HUES64 (cell line): ENCODE results near the gene FSD1.

Experiments used
- H3K27ac ChIP-seq: 2 replicates; pipeline ENCODE4 v1.7.0; 2013; ENCODE audit warnings: low read depth, low read length, inconsistent platforms
- H3K27me3 ChIP-seq: 2 replicates; pipeline ENCODE4 v1.6.1; 2013; ENCODE audit warnings: mild to moderate bottlenecking, low read length; ENCODE audit not compliant: insufficient read depth
- H3K36me3 ChIP-seq: 2 replicates; pipeline ENCODE4 v1.6.1; 2013; ENCODE audit warnings: mild to moderate bottlenecking, low read length; ENCODE audit not compliant: insufficient read depth
- H3K4me1 ChIP-seq: 2 replicates; pipeline ENCODE4 v1.6.1; 2013; ENCODE audit warnings: mild to moderate bottlenecking, low read length, moderate library complexity; ENCODE audit not compliant: insufficient read depth
- H3K4me3 ChIP-seq: 2 replicates; pipeline ENCODE4 v1.5.1; 2013; ENCODE audit warnings: mild to moderate bottlenecking, low read length, moderate library complexity
- H3K9ac ChIP-seq: 2 replicates; pipeline ENCODE4 v1.6.1; 2013; ENCODE audit warnings: mild to moderate bottlenecking, low read depth, low read length
- H3K9me3 ChIP-seq: 2 replicates; pipeline ENCODE4 v1.6.1; 2013; ENCODE audit warnings: low read depth, low read length; ENCODE audit not compliant: insufficient read depth
- WGBS: fragments of 150-250, 120-280 bp; methylation state at CpG from one replicate; pipeline ENCODE4 v1.1.7; 2013; ENCODE audit warnings: missing lambda C conversion rate; 5-methylcytosine and 5-hydroxymethylcytosine counted together

FSD1 gene

GRCh38 chr19:4368128-4368820 is 63.9 kb downstream of the FSD1 start:
- H3K4me1 ChIP-seq = peaks cover 18% of the 10 kb centered on the region
- H3K27ac ChIP-seq = no peak overlapping the region; the same call in 1 of the 2 replicates
- H3K9me3 ChIP-seq = no peaks in the 10 kb centered on the region
- no peak overlapping the region for H3K4me3 ChIP-seq
- no peaks in the 10 kb centered on the region for H3K27me3 ChIP-seq
- 0 out of 2 replicates have a peak overlapping the region, but pooled peaks have one; percentile 8 for H3K9ac ChIP-seq
- peaks cover 19% of the 10 kb centered on the region for H3K36me3 ChIP-seq
- 91% methylated on average over 19 of the region's 19 CpGs for WGBS

- Histone ChIP-seq H3K4me1 (peaks cover 21% of the 10 kb centered on the region), H3K27ac (peak overlapping the region; percentile 53), H3K9me3 (no peaks in the 10 kb centered on the region), H3K27me3 (no peaks in the 10 kb centered on the region), H3K36me3 (peaks cover 10% of the 10 kb centered on the region), H3K9ac (peak overlapping the region; percentile 49), H3K4me3 (no peak overlapping the region)
- 64% methylated on average over 25 of the region's 25 CpGs for WGBS
Observed at GRCh38 chr19:4369109-4369887, 64.9 kb downstream of the FSD1 start.

GRCh38 chr19:4369888-4370260 is 65.5 kb downstream of the FSD1 start:
- WGBS = 73% methylated on average over 21 of the region's 21 CpGs
- H3K36me3 ChIP-seq = peaks cover 10% of the 10 kb centered on the region
- H3K9me3 ChIP-seq = no peaks in the 10 kb centered on the region
- no peaks in the 10 kb centered on the region for H3K27me3 ChIP-seq
- no peak overlapping the region for H3K4me3 ChIP-seq
- peaks cover 27% of the 10 kb centered on the region for H3K4me1 ChIP-seq
- peak overlapping the region; percentile 49; the same call in 1 of the 2 replicates for H3K9ac ChIP-seq
- peak overlapping the region; percentile 53; the same call in 1 of the 2 replicates for H3K27ac ChIP-seq

GRCh38 chr19:4370418-4371041 is 66.1 kb downstream of the FSD1 start:
- Histone ChIP-seq H3K27me3 (no peaks in the 10 kb centered on the region), H3K4me1 (peaks cover 33% of the 10 kb centered on the region), H3K4me3 (no peak overlapping the region), H3K9ac (no peak overlapping the region), H3K9me3 (no peaks in the 10 kb centered on the region), H3K27ac (no peak overlapping the region), H3K36me3 (peaks cover 8% of the 10 kb centered on the region)
- WGBS = 91% methylated on average over 15 of the region's 15 CpGs

GRCh38 chr19:4371247-4372164 is 67.1 kb downstream of the FSD1 start:
- no peak overlapping the region; the same call in 1 of the 2 replicates for H3K9ac ChIP-seq
- WGBS = 92% methylated on average over 31 of the region's 31 CpGs
- no peaks in the 10 kb centered on the region for H3K9me3 ChIP-seq
- H3K27ac ChIP-seq = no peak overlapping the region
- H3K4me3 ChIP-seq = no peak overlapping the region
- no peaks in the 10 kb centered on the region for H3K27me3 ChIP-seq
- H3K4me1 ChIP-seq = peaks cover 43% of the 10 kb centered on the region
- H3K36me3 ChIP-seq = no peaks in the 10 kb centered on the region

GRCh38 chr19:4372165-4373012 is 68.0 kb downstream of the FSD1 start:
- H3K27me3 ChIP-seq = no peaks in the 10 kb centered on the region
- H3K9me3 ChIP-seq = no peaks in the 10 kb centered on the region
- H3K9ac ChIP-seq = no peak overlapping the region
- 93% methylated on average over 22 of the region's 22 CpGs for WGBS
- H3K36me3 ChIP-seq = no peaks in the 10 kb centered on the region
- H3K4me3 ChIP-seq = no peak overlapping the region
- H3K27ac ChIP-seq = no peak overlapping the region
- peaks cover 51% of the 10 kb centered on the region for H3K4me1 ChIP-seq

- Histone ChIP-seq H3K36me3 (no peaks in the 10 kb centered on the region), H3K27ac (no peak overlapping the region), H3K4me3 (no peak overlapping the region), H3K27me3 (no peaks in the 10 kb centered on the region), H3K4me1 (peaks cover 51% of the 10 kb centered on the region), H3K9ac (no peak overlapping the region), H3K9me3 (no peaks in the 10 kb centered on the region)
- WGBS = 93% methylated on average over 8 of the region's 8 CpGs
Observed at GRCh38 chr19:4373013-4373367, 68.6 kb downstream of the FSD1 start.
